ENCODE data around the gene TLE1.

GRCh38 chr9:81629440-81629839 lies 59.9 kb downstream of the TLE1 start:
- no peak for TF ChIP-seq CTCF (IDR thresholded peaks at IDR 0.05)
- no peak for TF ChIP-seq POLR2AphosphoS5 (IDR thresholded peaks at IDR 0.05)
- no peak for TF ChIP-seq POLR2A (IDR thresholded peaks at IDR 0.05)

Measured in transverse colon (tissue), 4 donors.